ENCODE measurements around the gene TPSD1. TPM values are rescaled to one million over a fixed set of nuclear protein-coding genes. Genes with fewer than 3 reads are reported as not detected.

The TPSD1 gene
- total RNA-seq, 1 experiment from 2014 or later: not detected

DNA sequence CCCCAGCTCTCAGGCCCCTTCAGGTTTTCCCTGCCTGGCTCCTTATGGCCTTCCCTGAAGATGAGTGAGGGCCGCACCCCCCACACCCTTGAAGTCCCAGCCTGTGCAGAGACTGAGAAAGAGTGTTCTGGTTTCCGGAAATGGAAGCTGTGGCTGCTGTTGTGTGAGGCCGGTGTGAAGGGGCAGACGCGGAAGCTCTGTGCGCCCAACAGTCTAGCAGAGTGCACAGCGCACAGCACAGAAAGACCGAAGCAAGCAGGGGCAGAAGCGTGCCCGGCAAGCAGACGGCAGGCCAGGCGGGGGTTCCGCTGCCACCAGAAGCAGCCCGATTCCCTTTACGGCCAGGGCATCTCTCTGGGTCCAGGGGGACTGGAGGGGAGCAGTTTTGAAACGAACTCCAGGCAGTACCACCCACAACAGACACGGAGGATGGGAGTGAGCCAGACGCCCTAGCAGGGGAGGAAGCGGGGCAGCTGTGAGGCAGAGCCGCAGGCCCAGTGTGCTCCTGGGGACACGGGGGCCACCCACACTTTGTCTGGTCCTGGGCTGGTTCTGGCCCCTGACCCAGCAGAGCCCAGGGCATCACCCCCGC is 47.5 kb upstream of the TPSD1 start:
- H3K36me3 ChIP-seq (ENCODE audit: low read depth): no peaks in the 10 kb centered on the region
- BruUV-seq (replicated peaks): no TSS peak
- no peak overlapping the region for H2AFZ ChIP-seq
- no peaks in the 10 kb centered on the region for H3K9me2 ChIP-seq (ENCODE audit: insufficient read depth)
- H3K4me1 ChIP-seq (replicated peaks; ENCODE audit: insufficient read depth): no peaks in the 10 kb centered on the region
- H4K20me1 ChIP-seq (ENCODE audit: insufficient read depth): no peaks in the 10 kb centered on the region; the same call in 1 of the 2 replicates
- no peaks in the 10 kb centered on the region for H3K9me3 ChIP-seq (ENCODE audit: insufficient read depth, low read depth)
- H3K27ac ChIP-seq: no peak overlapping the region
- H3K27me3 ChIP-seq (ENCODE audit: insufficient read depth, low read depth): peaks cover 82% of the 10 kb centered on the region
- no peak overlapping the region for H3K4me3 ChIP-seq
- no peak overlapping the region for H3K4me2 ChIP-seq
- ChIA-PET CTCF (no interaction called here), POLR2A (ENCODE audit: unreplicated experiment) (no interaction called here)
- intact Hi-C loops (cut with micrococcal nuclease; ENCODE audit: unreplicated experiment): no loop called here
- TF ChIP-seq EZH2 (IDR thresholded peaks at IDR 0.05; ENCODE audit: low read depth): no peak
- TF ChIP-seq, protein P1, sequence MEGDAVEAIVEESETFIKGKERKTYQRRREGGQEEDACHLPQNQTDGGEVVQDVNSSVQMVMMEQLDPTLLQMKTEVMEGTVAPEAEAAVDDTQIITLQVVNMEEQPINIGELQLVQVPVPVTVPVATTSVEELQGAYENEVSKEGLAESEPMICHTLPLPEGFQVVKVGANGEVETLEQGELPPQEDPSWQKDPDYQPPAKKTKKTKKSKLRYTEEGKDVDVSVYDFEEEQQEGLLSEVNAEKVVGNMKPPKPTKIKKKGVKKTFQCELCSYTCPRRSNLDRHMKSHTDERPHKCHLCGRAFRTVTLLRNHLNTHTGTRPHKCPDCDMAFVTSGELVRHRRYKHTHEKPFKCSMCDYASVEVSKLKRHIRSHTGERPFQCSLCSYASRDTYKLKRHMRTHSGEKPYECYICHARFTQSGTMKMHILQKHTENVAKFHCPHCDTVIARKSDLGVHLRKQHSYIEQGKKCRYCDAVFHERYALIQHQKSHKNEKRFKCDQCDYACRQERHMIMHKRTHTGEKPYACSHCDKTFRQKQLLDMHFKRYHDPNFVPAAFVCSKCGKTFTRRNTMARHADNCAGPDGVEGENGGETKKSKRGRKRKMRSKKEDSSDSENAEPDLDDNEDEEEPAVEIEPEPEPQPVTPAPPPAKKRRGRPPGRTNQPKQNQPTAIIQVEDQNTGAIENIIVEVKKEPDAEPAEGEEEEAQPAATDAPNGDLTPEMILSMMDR (conservative IDR thresholded peaks at IDR 0.05): no peak
- no peaks in the 10 kb centered on the region for H3K79me2 ChIP-seq (ENCODE audit: low read depth)
- no peak for DNase-seq
- no peaks in the 10 kb centered on the region for H3F3A ChIP-seq (ENCODE audit: insufficient read depth, low read depth)

DNA sequence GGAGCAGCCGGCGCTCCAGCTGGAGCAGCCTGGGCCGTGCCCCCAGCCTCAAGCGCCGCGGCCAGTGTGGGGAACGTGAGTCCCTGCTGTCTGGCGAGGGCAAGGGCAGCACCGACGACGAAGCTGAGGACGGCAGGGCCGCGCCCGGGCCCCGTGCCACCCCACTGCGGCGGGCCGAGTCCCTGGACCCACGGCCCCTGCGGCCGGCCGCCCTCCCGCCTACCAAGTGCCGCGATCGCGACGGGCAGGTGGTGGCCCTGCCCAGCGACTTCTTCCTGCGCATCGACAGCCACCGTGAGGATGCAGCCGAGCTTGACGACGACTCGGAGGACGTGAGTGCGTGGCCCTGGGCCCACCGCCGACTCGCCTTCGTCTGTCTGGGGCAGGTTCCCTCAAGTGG is 46.8 kb upstream of the TPSD1 start:
- ChIA-PET CTCF (no interaction called here), POLR2A (ENCODE audit: unreplicated experiment) (no interaction called here)
- TF ChIP-seq, protein P1 (conservative IDR thresholded peaks at IDR 0.05): no peak
- no peak for TF ChIP-seq EZH2 (IDR thresholded peaks at IDR 0.05; ENCODE audit: low read depth)

DNA sequence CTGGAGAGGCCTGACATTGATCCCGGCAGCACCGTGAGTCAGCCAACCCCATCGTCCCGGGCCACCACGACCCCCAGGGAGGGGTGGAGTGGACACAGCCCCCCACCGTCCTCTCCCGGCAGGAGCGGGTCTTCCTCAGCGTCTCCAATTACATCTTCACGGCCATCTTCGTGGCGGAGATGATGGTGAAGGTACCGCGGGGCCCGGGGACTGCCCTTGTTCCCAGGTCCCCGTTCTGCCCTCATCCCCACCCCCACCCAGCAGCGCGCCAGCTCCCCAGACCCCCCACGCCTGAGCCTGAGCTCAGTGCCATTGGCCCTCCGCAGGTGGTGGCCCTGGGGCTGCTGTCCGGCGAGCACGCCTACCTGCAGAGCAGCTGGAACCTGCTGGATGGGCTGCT is 45.4 kb upstream of the TPSD1 start:
- H3K27me3 ChIP-seq (ENCODE audit: insufficient read depth, low read depth): peaks cover 84% of the 10 kb centered on the region
- H3K79me2 ChIP-seq (ENCODE audit: low read depth): no peaks in the 10 kb centered on the region
- H3K4me1 ChIP-seq (replicated peaks; ENCODE audit: insufficient read depth): no peaks in the 10 kb centered on the region
- no peak overlapping the region for H3K27ac ChIP-seq
- H3K36me3 ChIP-seq (ENCODE audit: low read depth): no peaks in the 10 kb centered on the region
- TF ChIP-seq, protein P1 (conservative IDR thresholded peaks at IDR 0.05): no peak
- TF ChIP-seq EZH2 (IDR thresholded peaks at IDR 0.05; ENCODE audit: low read depth): no peak
- H2AFZ ChIP-seq: no peak overlapping the region
- H3F3A ChIP-seq (ENCODE audit: insufficient read depth, low read depth): no peaks in the 10 kb centered on the region
- intact Hi-C loops (cut with micrococcal nuclease; ENCODE audit: unreplicated experiment): no loop called here
- POLR2A ChIA-PET (ENCODE audit: unreplicated experiment): no interaction called here
- H3K9me2 ChIP-seq (ENCODE audit: insufficient read depth): no peaks in the 10 kb centered on the region
- no peak for DNase-seq
- CTCF ChIA-PET: no interaction called here
- no peaks in the 10 kb centered on the region for H3K9me3 ChIP-seq (ENCODE audit: insufficient read depth, low read depth)
- H3K4me3 ChIP-seq: no peak overlapping the region
- no peaks in the 10 kb centered on the region for H4K20me1 ChIP-seq (ENCODE audit: insufficient read depth)
- no TSS peak for BruUV-seq (replicated peaks)
- no peak overlapping the region for H3K4me2 ChIP-seq

More for the DNA sequence above, 46.8 kb upstream of the TPSD1 start:
- no peaks in the 10 kb centered on the region for H3K79me2 ChIP-seq (ENCODE audit: low read depth)
- H3F3A ChIP-seq (ENCODE audit: insufficient read depth, low read depth): no peaks in the 10 kb centered on the region
- peaks cover 82% of the 10 kb centered on the region for H3K27me3 ChIP-seq (ENCODE audit: insufficient read depth, low read depth)
- H3K9me3 ChIP-seq (ENCODE audit: insufficient read depth, low read depth): no peaks in the 10 kb centered on the region
- no peaks in the 10 kb centered on the region for H3K4me1 ChIP-seq (replicated peaks; ENCODE audit: insufficient read depth)
- H4K20me1 ChIP-seq (ENCODE audit: insufficient read depth): no peaks in the 10 kb centered on the region; the same call in 1 of the 2 replicates
- no peak overlapping the region for H3K27ac ChIP-seq
- H3K4me3 ChIP-seq: no peak overlapping the region
- H3K4me2 ChIP-seq: no peak overlapping the region
- H2AFZ ChIP-seq: no peak overlapping the region
- H3K9me2 ChIP-seq (ENCODE audit: insufficient read depth): no peaks in the 10 kb centered on the region
- intact Hi-C loops (cut with micrococcal nuclease; ENCODE audit: unreplicated experiment): no loop called here
- no peaks in the 10 kb centered on the region for H3K36me3 ChIP-seq (ENCODE audit: low read depth)
- no TSS peak for BruUV-seq (replicated peaks)
- no peak for DNase-seq
